Measurements from ENCODE around the gene GPR3. TPM values are rescaled to one million over a fixed set of nuclear protein-coding genes. Genes with fewer than 3 reads are reported as not detected.

GPR3 gene
- total and polyA plus RNA-seq, 4 donors: 0.51 to 1.8 (median 0.94) TPM

- peak overlapping the region; percentile 48 to 61 for H3K27ac ChIP-seq (ENCODE audit: low read depth in 1 of 2, low read length in 1 of 2)
- no peak for DNase-seq
Observed at GRCh38 chr1:27372808-27373690, 19.4 kb upstream of the GPR3 start.

GRCh38 chr1:27374362-27375086 lies 17.9 kb upstream of the GPR3 start, which contains the start of gene FCN3:
Gene FCN3, minus strand, starts transcription at chr1:27374824. Its CDS starts 6 bp downstream, at chr1:27374818.
- Histone ChIP-seq H3K4me1 (ENCODE audit: control insufficient read depth in 5 of 5, insufficient read depth in 5 of 5, low read length in 5 of 5) (peaks cover 0 to 2% (median 0%) of the 10 kb centered on the region in 5 donors), H3K9me3 (ENCODE audit: control insufficient read depth in 4 of 4, insufficient read depth in 3 of 4, low read length in 3 of 4) (no peaks in the 10 kb centered on the region), H3K36me3 (ENCODE audit: control insufficient read depth in 4 of 4, insufficient read depth in 4 of 4, low read length in 4 of 4) (no peaks in the 10 kb centered on the region), H3K27me3 (ENCODE audit: control insufficient read depth in 3 of 3, insufficient read depth in 3 of 3, low read length in 2 of 3) (no peaks in the 10 kb centered on the region), H3K9ac (ENCODE audit: insufficient read depth in 1 of 2, low read length in 2 of 2) (no peak within 1 kb of the TSS), H3K27ac (ENCODE audit: low read depth in 1 of 2, low read length in 1 of 2) (peak within 1 kb of the TSS; percentile 57 to 61), H3K4me3 (peak within 1 kb of the TSS; percentile 47)
- 64 to 83% methylated on average over 4 of the region's 4 CpGs for whole genome bisulfite sequencing, 2 donors
- ATAC-seq (ENCODE audit: insufficient read depth, low FRiP score) (no peak), DNase-seq (no peak)
- TF ChIP-seq CTCF (IDR thresholded peaks at IDR 0.05; ENCODE audit: control extremely low read depth, extremely low read depth): no peak

More at GRCh38 chr1:27372808-27373690, 19.4 kb upstream of the GPR3 start:
- WGBS, 2 donors: 76 to 87% methylated on average over 11 of the region's 11 CpGs
- peaks cover 0 to 3% (median 0%) of the 10 kb centered on the region in 5 donors for H3K4me1 ChIP-seq (ENCODE audit: control insufficient read depth in 5 of 5, insufficient read depth in 5 of 5, low read length in 5 of 5)
- no peak for TF ChIP-seq CTCF (IDR thresholded peaks at IDR 0.05; ENCODE audit: control extremely low read depth, extremely low read depth)
- no peaks in the 10 kb centered on the region for H3K36me3 ChIP-seq (ENCODE audit: control insufficient read depth in 4 of 4, insufficient read depth in 4 of 4, low read length in 4 of 4)
- H3K27me3 ChIP-seq (ENCODE audit: control insufficient read depth in 3 of 3, insufficient read depth in 3 of 3, low read length in 2 of 3): no peaks in the 10 kb centered on the region
- no peaks in the 10 kb centered on the region for H3K9me3 ChIP-seq (ENCODE audit: control insufficient read depth in 4 of 4, insufficient read depth in 3 of 4, low read length in 3 of 4)
- H3K9ac ChIP-seq (ENCODE audit: insufficient read depth in 1 of 2, low read length in 2 of 2): no peak overlapping the region
- ATAC-seq (ENCODE audit: insufficient read depth, low FRiP score): no peak
- peak overlapping the region; percentile 47 for H3K4me3 ChIP-seq

GRCh38 chr1:27377760-27378495 lies 14.5 kb upstream of the GPR3 start:
- Histone ChIP-seq H3K36me3 (ENCODE audit: control insufficient read depth in 4 of 4, insufficient read depth in 4 of 4, low read length in 4 of 4) (no peaks in the 10 kb centered on the region), H3K27me3 (ENCODE audit: control insufficient read depth in 3 of 3, insufficient read depth in 3 of 3, low read length in 2 of 3) (no peaks in the 10 kb centered on the region), H3K4me1 (ENCODE audit: control insufficient read depth in 5 of 5, insufficient read depth in 5 of 5, low read length in 5 of 5) (peaks cover 0 to 12% (median 0%) of the 10 kb centered on the region in 5 donors), H3K4me3 (no peak overlapping the region), H3K9me3 (ENCODE audit: control insufficient read depth in 4 of 4, insufficient read depth in 3 of 4, low read length in 3 of 4) (no peaks in the 10 kb centered on the region), H3K27ac (ENCODE audit: low read depth in 1 of 2, low read length in 1 of 2) (no peak overlapping the region), H3K9ac (ENCODE audit: insufficient read depth in 1 of 2, low read length in 2 of 2) (no peak overlapping the region)
- 86 to 95% methylated on average over 12 of the region's 12 CpGs for WGBS, 2 donors
- no peak for ATAC-seq (ENCODE audit: insufficient read depth, low FRiP score)
- no peak for DNase-seq
- no peak for TF ChIP-seq CTCF (IDR thresholded peaks at IDR 0.05; ENCODE audit: control extremely low read depth, extremely low read depth)
